22Rv1 (cell line): ENCODE results near the gene FOXI1.

ENCODE experiments used
- CTCF ChIP-seq: fragments of 450-650 bp; IDR thresholded peaks from 2 replicates; pipeline ENCODE4 v1.5.1; 2017; ENCODE audit warnings: mild to moderate bottlenecking
- ZFX ChIP-seq: fragments of 450-650 bp; IDR thresholded peaks from 2 replicates; pipeline ENCODE4 v1.6.1; 2017; ENCODE audit warnings: antibody characterized with exemption, borderline replicate concordance

- no peak for TF ChIP-seq CTCF
- no peak for TF ChIP-seq ZFX
These were observed 20.9 kb downstream of the FOXI1 start for GRCh38 chr5:170126626-170127025.
